Vagina (tissue), 2 donors: ENCODE measurements around the gene COL16A1.

Source experiments
- POLR2A ChIP-seq, 2 donors: fragments of 450-650 bp; IDR thresholded peaks; one replicate each; pipeline ENCODE4 v1.6.1; 2017; ENCODE audit warnings: antibody characterized with exemption in 2 of 2, mild to moderate bottlenecking in 2 of 2, moderate library complexity in 2 of 2
- POLR2AphosphoS5 ChIP-seq, 2 donors: sonication (generic); formaldehyde crosslinking; IDR thresholded peaks; one replicate each; pipeline ENCODE4 v1.9.0; 2017; ENCODE audit warnings: antibody characterized with exemption in 2 of 2, mild to moderate bottlenecking in 2 of 2, low read depth in 1 of 2; ENCODE audit not compliant: insufficient read depth in 1 of 2
- TF ChIP-seq, protein P1 (sequence below), 3 experiments: fragments of 450-650 bp in 2 of 3; fragments of 200-600 bp in 1 of 3; sonication (generic) in 1 of 3; IDR thresholded peaks; one replicate each; pipeline ENCODE4 v1.5.1; 2017 to 2019; ENCODE audit warnings: antibody characterized with exemption in 3 of 3, mild to moderate bottlenecking in 2 of 3, moderate library complexity in 2 of 3

DNA sequence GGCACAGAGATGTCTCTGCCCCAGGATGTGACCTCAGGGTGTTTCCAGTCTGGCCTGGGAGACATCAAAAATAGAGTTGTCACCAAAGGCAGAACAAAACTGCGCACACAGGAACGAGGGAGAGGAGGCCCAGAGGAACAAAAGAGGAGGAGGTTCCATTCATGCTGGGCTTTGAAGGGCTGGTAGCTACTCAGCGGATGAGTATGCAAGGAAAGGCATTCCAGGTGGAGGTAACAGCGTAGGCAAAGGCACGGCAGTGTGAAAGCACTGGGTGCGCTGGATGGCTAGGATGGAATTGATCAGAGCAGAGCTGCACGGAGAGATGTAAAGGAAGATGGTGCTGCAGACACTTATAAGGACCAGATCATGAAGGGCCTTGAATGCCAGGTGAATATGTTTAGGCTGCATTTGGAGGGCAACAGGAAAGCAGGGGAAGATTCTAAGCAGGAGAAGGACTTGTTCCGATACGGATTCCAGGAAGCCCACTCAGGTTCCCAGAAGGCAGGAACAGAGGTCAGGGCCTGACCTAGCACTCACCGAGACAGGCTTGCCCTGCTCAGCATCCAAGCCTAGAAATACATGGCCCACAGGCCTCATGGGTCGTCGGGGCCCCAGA is 6.3 kb downstream of the COL16A1 start:
- TF ChIP-seq POLR2A (IDR thresholded peaks at IDR 0.05) (no peak), POLR2AphosphoS5 (IDR thresholded peaks at IDR 0.05; ENCODE audit: insufficient read depth in 1 of 2, low read depth in 1 of 2) (no peak)
- TF ChIP-seq, protein P1, sequence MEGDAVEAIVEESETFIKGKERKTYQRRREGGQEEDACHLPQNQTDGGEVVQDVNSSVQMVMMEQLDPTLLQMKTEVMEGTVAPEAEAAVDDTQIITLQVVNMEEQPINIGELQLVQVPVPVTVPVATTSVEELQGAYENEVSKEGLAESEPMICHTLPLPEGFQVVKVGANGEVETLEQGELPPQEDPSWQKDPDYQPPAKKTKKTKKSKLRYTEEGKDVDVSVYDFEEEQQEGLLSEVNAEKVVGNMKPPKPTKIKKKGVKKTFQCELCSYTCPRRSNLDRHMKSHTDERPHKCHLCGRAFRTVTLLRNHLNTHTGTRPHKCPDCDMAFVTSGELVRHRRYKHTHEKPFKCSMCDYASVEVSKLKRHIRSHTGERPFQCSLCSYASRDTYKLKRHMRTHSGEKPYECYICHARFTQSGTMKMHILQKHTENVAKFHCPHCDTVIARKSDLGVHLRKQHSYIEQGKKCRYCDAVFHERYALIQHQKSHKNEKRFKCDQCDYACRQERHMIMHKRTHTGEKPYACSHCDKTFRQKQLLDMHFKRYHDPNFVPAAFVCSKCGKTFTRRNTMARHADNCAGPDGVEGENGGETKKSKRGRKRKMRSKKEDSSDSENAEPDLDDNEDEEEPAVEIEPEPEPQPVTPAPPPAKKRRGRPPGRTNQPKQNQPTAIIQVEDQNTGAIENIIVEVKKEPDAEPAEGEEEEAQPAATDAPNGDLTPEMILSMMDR (IDR thresholded peaks at IDR 0.05): no peak
